Epithelial cell of proximal tubule (primary cell): ENCODE measurements around the gene MGARP. TPM values are rescaled to one million over a fixed set of nuclear protein-coding genes. Genes with fewer than 3 reads are reported as not detected.

Experiments
- DNase-seq: peaks from one replicate; pipeline ENCODE4 v3.0.0-alpha.2; 2011; ENCODE audit warnings: low read depth
- H3K4me3 ChIP-seq: 2 replicates; pipeline ENCODE4 v1.5.1; 2011; ENCODE audit warnings: low read depth, mild to moderate bottlenecking, low read length
- CTCF ChIP-seq: conservative IDR thresholded peaks from 2 replicates; pipeline ENCODE4 v1.5.1; 2012; ENCODE audit warnings: low read depth, mild to moderate bottlenecking, low read length
- total RNA-seq: library from RNA; depleted of rRNA; stranded (reverse); fragments of >200 nt; gene quantifications from 2 replicates; pipeline ENCODE4 v1.2.3, GENCODE V29; 2015

MGARP gene
- total RNA-seq, 1 donor from 2014 or later: 1.5 TPM

GRCh38 chr4:139253713-139254112 is 26.3 kb downstream of the MGARP start:
- no peak for DNase-seq
- no peak for TF ChIP-seq CTCF
- no peak overlapping the region for H3K4me3 ChIP-seq

GRCh38 chr4:139253046-139253445 is 27.0 kb downstream of the MGARP start:
- no peak for DNase-seq
- TF ChIP-seq CTCF: no peak

GRCh38 chr4:139247700-139248238 is 32.3 kb downstream of the MGARP start:
- no peak for DNase-seq
- no peak overlapping the region for H3K4me3 ChIP-seq
- no peak for TF ChIP-seq CTCF

More at GRCh38 chr4:139253046-139253445, 27.0 kb downstream of the MGARP start:
- H3K4me3 ChIP-seq: no peak overlapping the region

- no peak for TF ChIP-seq CTCF
- DNase-seq: no peak
- H3K4me3 ChIP-seq: no peak overlapping the region
These were observed 32.8 kb downstream of the MGARP start for GRCh38 chr4:139247241-139247640.

- TF ChIP-seq CTCF: no peak
- no peak for DNase-seq
- H3K4me3 ChIP-seq: no peak overlapping the region
These were observed 33.9 kb downstream of the MGARP start for GRCh38 chr4:139246166-139246565.

- TF ChIP-seq CTCF: no peak
- no peak overlapping the region for H3K4me3 ChIP-seq
- DNase-seq: no peak
These were observed 34.4 kb downstream of the MGARP start for GRCh38 chr4:139245590-139245989.

- DNase-seq: peak; percentile 61
- H3K4me3 ChIP-seq: no peak overlapping the region
- TF ChIP-seq CTCF: no peak
These were observed 36.3 kb downstream of the MGARP start for GRCh38 chr4:139243448-139244365.
